Measurements from ENCODE around the gene SELE. TPM values are rescaled to one million over a fixed set of nuclear protein-coding genes. Genes with fewer than 3 reads are reported as not detected.
"Not testable (repeated sequence)": the region's sequence is repeated elsewhere in the genome, so short reads cannot be mapped to it uniquely, and the experiment has no call there.

SELE gene
- total RNA-seq, 4 donors from 2014 or later: 2.2 to 62.8 (median 16.7) TPM

- ATAC-seq (ENCODE audit: low FRiP score): no peak
- no peak for DNase-seq (ENCODE audit: low spot score)
- no peak for TF ChIP-seq CTCF (IDR thresholded peaks at IDR 0.05)
Measured at GRCh38 chr1:169696273-169697100, 37.4 kb downstream of the SELE start.

- TF ChIP-seq CTCF (IDR thresholded peaks at IDR 0.05): no peak
- ATAC-seq (ENCODE audit: low FRiP score): no peak
- DNase-seq (ENCODE audit: low spot score): no peak
Measured at GRCh38 chr1:169694304-169695075, 39.4 kb downstream of the SELE start.

GRCh38 chr1:169692756-169693460, 41.0 kb downstream of the SELE start:
- ATAC-seq (ENCODE audit: low FRiP score): no peak
- DNase-seq (ENCODE audit: low spot score): no peak
- no peak for TF ChIP-seq CTCF (IDR thresholded peaks at IDR 0.05)

GRCh38 chr1:169690489-169690888, 43.4 kb downstream of the SELE start:
- no peak for ATAC-seq (ENCODE audit: low FRiP score)
- TF ChIP-seq CTCF (IDR thresholded peaks at IDR 0.05): no peak
- no peak for DNase-seq (ENCODE audit: low spot score)

- DNase-seq (ENCODE audit: low spot score) (no peak), ATAC-seq (ENCODE audit: low FRiP score) (no peak)
- TF ChIP-seq CTCF (IDR thresholded peaks at IDR 0.05): no peak
Measured at GRCh38 chr1:169689395-169689794, 44.5 kb downstream of the SELE start.

GRCh38 chr1:169688377-169688776, 45.5 kb downstream of the SELE start:
- not testable (repeated sequence) for ATAC-seq (ENCODE audit: low FRiP score); DNase-seq (ENCODE audit: low spot score)

- DNase-seq (ENCODE audit: low spot score) (no peak), ATAC-seq (ENCODE audit: low FRiP score) (no peak)
- no peak for TF ChIP-seq CTCF (IDR thresholded peaks at IDR 0.05)
Measured at GRCh38 chr1:169683661-169684060, 50.2 kb downstream of the SELE start.

- not testable (repeated sequence) for ATAC-seq (ENCODE audit: low FRiP score); DNase-seq (ENCODE audit: low spot score)
Measured at GRCh38 chr1:169683168-169683567, 50.7 kb downstream of the SELE start.
